OCI-LY1 (cell line): ENCODE measurements around the gene SFT2D2.

Source experiments
- H2AFZ ChIP-seq: fragments of 200-600 bp; sonication (generic), shearing (Covaris generic); 2 replicates; pipeline ENCODE4 v1.6.0; 2014; ENCODE audit warnings: antibody characterized with exemption, mild to moderate bottlenecking, low read length
- H3F3A ChIP-seq: fragments of 200-600 bp; sonication (generic), shearing (Covaris generic); 2 replicates; pipeline ENCODE4 v1.6.0; 2014; ENCODE audit warnings: mild to moderate bottlenecking, antibody characterized with exemption, low read length, moderate library complexity; ENCODE audit not compliant: insufficient read depth
- H3K27ac ChIP-seq: fragments of 200-600 bp; sonication (generic); 2 replicates; pipeline ENCODE4 v1.5.1; 2014; ENCODE audit warnings: low read length, mixed run types, mild to moderate bottlenecking, low read depth; ENCODE audit not compliant: poor library complexity, severe bottlenecking
- H3K27me3 ChIP-seq: fragments of 200-600 bp; sonication (generic); 2 replicates; pipeline ENCODE4 v1.6.0; 2014; ENCODE audit warnings: antibody characterized with exemption, mild to moderate bottlenecking, low read length, moderate library complexity; ENCODE audit not compliant: insufficient read depth
- H3K36me3 ChIP-seq: fragments of 200-600 bp; sonication (generic); 2 replicates; pipeline ENCODE4 v1.6.1; 2014; ENCODE audit warnings: mild to moderate bottlenecking, antibody characterized with exemption, low read length, moderate library complexity, mixed read lengths; ENCODE audit not compliant: insufficient read depth
- H3K4me1 ChIP-seq: fragments of 200-600 bp; sonication (generic); 2 replicates; pipeline ENCODE4 v1.5.1; 2014; ENCODE audit warnings: mild to moderate bottlenecking, low read length, moderate library complexity; ENCODE audit not compliant: insufficient read depth, severe bottlenecking
- H3K4me2 ChIP-seq: fragments of 200-600 bp; sonication (generic), shearing (Covaris generic); 2 replicates; pipeline ENCODE4 v1.6.1; 2014; ENCODE audit warnings: low read length
- H3K4me3 ChIP-seq: fragments of 200-600 bp; sonication (generic); 2 replicates; pipeline ENCODE4 v1.5.1; 2014; ENCODE audit warnings: low read length, low read depth, mild to moderate bottlenecking, mixed read lengths; ENCODE audit not compliant: poor library complexity, severe bottlenecking
- H3K79me2 ChIP-seq: fragments of 200-600 bp; shearing (Covaris generic); 2 replicates; pipeline ENCODE4 v1.6.1; 2016; ENCODE audit warnings: mixed run types, low read length, mixed read lengths; ENCODE audit not compliant: insufficient read depth
- H3K9ac ChIP-seq: fragments of 200-600 bp; sonication (generic), shearing (Covaris generic); 2 replicates; pipeline ENCODE4 v1.6.1; 2014; ENCODE audit warnings: mild to moderate bottlenecking, low read length, mixed read lengths
- H3K9me2 ChIP-seq: fragments of 200-600 bp; sonication (generic), shearing (Covaris generic); 2 replicates; pipeline ENCODE4 v1.6.1; 2014; ENCODE audit warnings: low read depth, mild to moderate bottlenecking, low read length, mixed read lengths
- H3K9me3 ChIP-seq: fragments of 200-600 bp; shearing (Covaris generic); 2 replicates; pipeline ENCODE4 v1.6.1; 2014; ENCODE audit warnings: low read length, mixed read lengths
- H4K20me1 ChIP-seq: fragments of 200-600 bp; sonication (generic), shearing (Covaris generic); 2 replicates; pipeline ENCODE4 v1.6.0; 2016; ENCODE audit warnings: mild to moderate bottlenecking, low read length; ENCODE audit not compliant: insufficient read depth
- CTCF ChIP-seq: fragments of 200-600 bp; sonication (generic), shearing (Covaris generic); IDR thresholded peaks from 2 replicates; pipeline ENCODE4 v1.5.1; 2017; ENCODE audit warnings: mild to moderate bottlenecking, antibody characterized with exemption, low read length, moderate library complexity, mixed read lengths
- EZH2 ChIP-seq: fragments of 200-600 bp; sonication (generic), shearing (Covaris generic); IDR thresholded peaks from 2 replicates; pipeline ENCODE4 v1.8.0; 2017; ENCODE audit warnings: borderline replicate concordance, mixed run types, mild to moderate bottlenecking, antibody characterized with exemption, low read length, moderate library complexity, mixed read lengths

The SFT2D2 gene

GRCh38 chr1:168224991-168225390 is 813 bp upstream of the SFT2D2 start:
- Histone ChIP-seq H3K9me3 (no peaks in the 10 kb centered on the region), H3K4me3 (peak overlapping the region; percentile 93), H3K36me3 (peaks cover 7% of the 10 kb centered on the region), H4K20me1 (no peaks in the 10 kb centered on the region), H3K27ac (no peak overlapping the region), H3K9ac (peak overlapping the region; percentile 88), H3K4me1 (peaks cover 43% of the 10 kb centered on the region), H3F3A (no peaks in the 10 kb centered on the region), H3K79me2 (peaks cover 40% of the 10 kb centered on the region), H3K4me2 (peak overlapping the region; percentile 77), H2AFZ (no peak overlapping the region), H3K27me3 (no peaks in the 10 kb centered on the region; the same call in 1 of the 2 replicates), H3K9me2 (no peaks in the 10 kb centered on the region)
- TF ChIP-seq EZH2 (no peak), CTCF (no peak)

- Histone ChIP-seq H3K79me2 (peaks cover 46% of the 10 kb centered on the region), H3K36me3 (peaks cover 33% of the 10 kb centered on the region), H3K4me3 (peak overlapping the region; percentile 93), H4K20me1 (no peaks in the 10 kb centered on the region), H3K9ac (peak overlapping the region; percentile 88), H3K9me2 (no peaks in the 10 kb centered on the region), H3K4me2 (peak overlapping the region; percentile 77), H3K27me3 (no peaks in the 10 kb centered on the region; the same call in 1 of the 2 replicates), H3K4me1 (peaks cover 43% of the 10 kb centered on the region), H3K27ac (peak overlapping the region; percentile 74), H2AFZ (no peak overlapping the region), H3K9me3 (no peaks in the 10 kb centered on the region), H3F3A (no peaks in the 10 kb centered on the region)
- TF ChIP-seq CTCF = no peak
- no peak for TF ChIP-seq EZH2
Observed at GRCh38 chr1:168227620-168228019, 1.8 kb downstream of the SFT2D2 start.

GRCh38 chr1:168229893-168230292 is 4.1 kb downstream of the SFT2D2 start:
- TF ChIP-seq CTCF (no peak), EZH2 (no peak)
- Histone ChIP-seq H3K27ac (peak overlapping the region; percentile 74), H2AFZ (no peak overlapping the region), H3F3A (no peaks in the 10 kb centered on the region), H3K9ac (no peak overlapping the region), H3K27me3 (no peaks in the 10 kb centered on the region), H3K9me2 (no peaks in the 10 kb centered on the region), H3K79me2 (peaks cover 50% of the 10 kb centered on the region), H3K4me2 (no peak overlapping the region), H3K4me3 (no peak overlapping the region), H3K9me3 (no peaks in the 10 kb centered on the region), H3K36me3 (peaks cover 54% of the 10 kb centered on the region), H3K4me1 (peaks cover 37% of the 10 kb centered on the region), H4K20me1 (no peaks in the 10 kb centered on the region)
